Measurements from ENCODE around the gene CFAP46.
"Not testable (repeated sequence)": the region's sequence is repeated elsewhere in the genome, so short reads cannot be mapped to it uniquely, and the experiment has no call there.

CFAP46 gene

GRCh38 chr10:132785723-132786475 is 156.5 kb downstream of the CFAP46 start, which contains the start of gene NKX6-2:
Gene NKX6-2 (minus strand): TSS chr10:132786147. CDS start chr10:132785948, 199 bp downstream.
- DNase-seq: no peak

- DNase-seq: no peak
Observed at GRCh38 chr10:132784866-132785722, 157.3 kb downstream of the CFAP46 start.

GRCh38 chr10:132783940-132784865 is 158.2 kb downstream of the CFAP46 start:
- DNase-seq: no peak

DNA sequence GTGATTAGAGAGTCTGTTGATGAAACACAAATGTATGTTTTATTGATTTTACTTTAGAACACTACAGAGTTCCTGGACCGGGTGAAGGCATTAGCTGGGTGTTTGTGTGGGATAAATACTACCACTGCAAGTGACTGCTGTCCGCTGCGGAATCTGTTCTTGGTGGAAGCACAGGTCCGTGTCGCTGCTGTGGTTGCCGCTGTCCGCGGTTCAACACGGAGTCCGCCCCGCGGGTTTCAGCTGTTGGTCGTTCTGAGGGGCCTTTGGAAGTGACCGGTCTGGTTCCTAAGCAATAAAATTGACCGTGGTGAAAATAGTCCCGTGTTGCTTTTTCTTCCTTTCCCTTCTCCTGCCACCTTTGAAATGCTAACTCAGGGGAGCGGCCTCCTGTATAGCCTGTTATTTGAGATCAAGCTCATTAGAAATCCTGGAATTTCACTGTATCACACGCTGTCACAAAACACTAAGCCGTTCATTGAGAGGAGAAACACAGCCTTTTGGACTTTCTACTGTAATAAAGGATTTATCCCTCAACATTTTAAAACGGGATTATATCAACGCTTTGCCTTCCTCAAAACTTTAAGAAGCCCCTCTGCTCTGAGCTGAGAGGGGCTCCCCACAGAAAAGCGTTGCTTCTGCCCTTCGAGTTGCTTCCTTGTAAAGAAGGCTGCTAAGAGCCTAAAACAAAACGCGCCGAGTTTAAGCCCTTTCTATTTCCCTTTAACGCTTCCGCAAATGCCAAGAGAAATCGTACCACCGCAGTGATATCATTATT is 159.0 kb downstream of the CFAP46 start:
- no peak for DNase-seq

GRCh38 chr10:132781556-132781955 is 160.8 kb downstream of the CFAP46 start:
- no peak for DNase-seq

DNA sequence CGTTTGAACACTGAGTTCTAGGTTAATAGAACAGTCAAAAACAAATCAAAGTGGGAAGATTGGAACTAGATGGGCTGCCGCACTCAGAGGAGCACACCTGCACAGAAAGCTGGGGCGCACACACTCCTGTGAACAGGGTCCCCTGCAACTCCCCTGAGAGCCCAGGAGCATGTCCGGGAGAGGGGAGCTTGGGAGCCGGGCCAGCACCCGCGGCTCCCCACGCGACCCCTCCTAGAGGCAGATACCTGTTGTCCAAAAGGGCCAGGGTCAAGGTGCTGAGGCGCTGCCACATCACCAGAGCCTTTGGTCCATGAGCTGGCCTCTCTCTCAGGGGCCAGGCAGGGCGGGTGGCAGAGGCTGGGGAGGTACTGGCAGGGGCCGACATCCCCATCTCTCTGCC is 162.0 kb downstream of the CFAP46 start:
- no peak for DNase-seq

GRCh38 chr10:132779549-132780294 is 162.6 kb downstream of the CFAP46 start:
- DNase-seq: no peak

DNA sequence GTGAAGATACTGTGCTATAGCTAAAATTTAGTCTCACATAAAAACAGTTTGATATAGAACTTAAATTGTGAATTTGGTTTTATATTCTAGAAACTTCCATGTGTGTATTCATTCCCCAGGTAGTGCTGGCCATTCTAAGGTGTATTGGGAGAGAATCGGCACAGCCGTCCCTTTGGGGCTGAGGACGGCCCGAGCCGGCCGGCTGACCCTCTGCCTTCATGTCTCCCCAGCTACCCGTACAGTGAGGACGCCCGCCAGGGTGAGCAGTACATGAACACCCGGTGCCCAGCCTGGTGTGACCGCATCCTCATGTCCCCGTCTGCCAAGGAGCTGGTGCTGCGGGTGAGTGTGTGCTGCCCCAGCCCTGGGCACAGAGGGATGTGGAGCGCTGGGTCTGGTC is 164.9 kb downstream of the CFAP46 start:
- no peak for DNase-seq

DNA sequence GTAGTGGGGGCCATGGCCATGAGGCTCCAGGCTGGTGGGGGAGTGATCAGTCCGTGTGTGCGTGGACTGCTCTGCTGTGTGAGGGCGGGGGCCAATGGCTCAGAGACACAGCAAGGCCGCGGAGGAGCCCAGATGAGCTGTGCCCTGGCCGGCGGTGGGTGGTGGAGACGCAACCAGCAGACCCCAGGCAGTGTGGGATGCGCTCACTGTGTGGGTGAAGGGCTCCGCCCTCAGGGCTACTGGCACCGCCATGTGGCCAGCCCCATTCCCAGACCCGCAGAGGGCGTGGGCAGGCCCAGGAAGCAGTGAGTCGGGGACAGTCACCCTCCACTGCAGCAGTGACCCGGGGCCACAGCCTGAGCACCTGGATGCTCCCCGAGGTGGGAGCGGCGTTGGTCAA is 165.5 kb downstream of the CFAP46 start:
- no peak for DNase-seq

- no peak for DNase-seq
Observed at GRCh38 chr10:132776186-132776585, 166.2 kb downstream of the CFAP46 start.

GRCh38 chr10:132774902-132775863 is 167.2 kb downstream of the CFAP46 start:
- no peak for DNase-seq

DNA sequence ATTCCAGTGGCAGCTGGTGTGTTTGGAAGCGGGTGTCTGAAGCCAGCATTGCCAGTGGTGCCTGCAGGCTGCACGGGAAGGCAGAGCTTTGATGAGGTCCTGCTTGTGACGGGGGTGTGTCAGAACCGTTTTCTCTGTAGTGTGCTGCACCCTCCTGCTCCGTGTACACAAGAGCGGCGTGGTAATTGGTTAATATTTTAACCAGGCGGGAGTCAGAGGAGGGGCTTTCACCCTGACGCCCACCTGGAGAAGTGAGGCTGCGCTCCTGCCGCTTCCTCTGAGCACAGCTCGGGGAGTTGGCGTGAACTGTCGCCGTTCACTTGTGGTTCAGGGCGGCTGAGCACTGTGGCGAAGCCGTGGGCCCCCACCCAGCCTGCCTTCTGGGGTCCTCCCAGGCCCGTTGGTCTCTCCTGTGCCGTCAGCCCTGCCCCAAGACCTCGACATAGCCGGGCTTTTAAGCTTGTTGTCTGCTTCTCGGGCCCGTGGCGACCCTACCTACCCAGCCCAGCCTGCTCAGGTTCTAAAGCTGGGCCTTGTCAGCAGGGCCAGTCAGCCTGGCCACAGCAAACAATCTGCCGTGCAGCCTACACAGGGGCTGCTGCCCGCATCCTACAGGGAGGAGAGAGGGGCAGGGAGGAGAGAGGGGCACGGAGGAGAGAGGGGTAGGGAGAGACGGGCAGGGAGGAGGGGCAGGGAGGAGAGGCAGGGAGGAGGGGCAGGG is 168.0 kb downstream of the CFAP46 start:
- no peak for DNase-seq

DNA sequence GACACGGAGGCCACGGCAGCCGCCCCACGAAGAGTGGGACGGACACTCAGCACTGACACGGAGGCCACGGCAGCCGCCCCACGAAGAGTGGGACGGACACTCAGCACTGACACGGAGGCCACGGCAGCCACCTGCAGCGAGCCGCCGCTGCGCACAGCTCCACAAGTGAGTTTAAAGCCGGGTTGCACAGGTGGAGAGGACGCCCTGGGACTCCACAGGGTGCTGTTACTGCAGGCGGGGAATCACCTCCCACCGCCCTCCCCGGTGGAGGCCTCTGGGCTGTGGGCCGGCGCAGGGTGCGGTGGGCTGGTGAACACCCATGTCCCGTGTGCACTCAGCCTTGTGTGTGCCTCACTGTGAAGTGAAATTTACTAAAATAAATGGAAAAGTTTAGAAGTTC is 169.6 kb downstream of the CFAP46 start:
- DNase-seq: not testable (repeated sequence)

DNA sequence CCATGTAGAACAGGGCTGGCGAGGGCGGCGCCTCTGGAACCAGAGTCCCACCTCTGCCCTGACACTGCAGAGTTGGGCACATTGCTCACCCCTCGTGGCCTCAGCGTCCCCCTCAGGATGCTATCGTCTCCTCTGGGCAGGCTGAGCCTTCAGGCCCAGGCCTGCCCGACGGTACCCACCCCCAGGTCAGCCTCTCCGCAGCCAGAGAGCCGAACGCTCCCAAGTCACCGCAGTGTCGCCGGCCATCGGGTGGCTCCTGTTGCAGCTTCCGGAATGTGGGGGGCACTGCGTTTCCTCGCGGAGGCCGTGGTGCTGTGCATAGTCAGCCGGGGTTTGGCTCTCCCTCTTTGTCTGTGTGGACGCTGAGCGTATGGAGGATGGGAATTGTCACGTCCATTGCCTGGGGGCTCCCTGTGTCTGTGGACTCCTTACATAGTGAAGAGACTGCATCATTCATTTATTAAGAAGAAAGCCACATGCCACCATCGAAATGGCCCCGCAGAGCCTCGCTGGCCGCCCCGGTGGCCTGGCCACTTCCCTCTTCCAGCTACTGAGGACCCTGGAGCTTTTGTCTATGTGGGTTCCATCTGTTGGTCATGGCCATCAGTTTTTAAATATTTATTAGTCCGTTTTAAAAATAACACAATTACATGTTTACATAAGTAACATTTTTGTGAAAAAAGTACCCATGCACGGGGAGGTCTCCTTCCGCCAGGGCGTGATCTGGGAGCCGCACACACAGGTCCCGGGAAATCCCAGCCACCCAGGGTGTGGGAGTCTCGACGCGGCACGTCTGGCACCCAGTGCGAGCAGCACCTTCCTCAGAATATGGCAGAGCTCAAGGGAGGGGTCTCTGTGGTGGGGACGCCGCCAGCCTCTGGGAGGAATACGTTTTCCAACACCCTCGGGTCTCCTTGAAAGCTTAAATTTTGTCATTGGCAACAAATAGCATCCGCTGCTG is 172.0 kb downstream of the CFAP46 start:
- DNase-seq: no peak

DNA sequence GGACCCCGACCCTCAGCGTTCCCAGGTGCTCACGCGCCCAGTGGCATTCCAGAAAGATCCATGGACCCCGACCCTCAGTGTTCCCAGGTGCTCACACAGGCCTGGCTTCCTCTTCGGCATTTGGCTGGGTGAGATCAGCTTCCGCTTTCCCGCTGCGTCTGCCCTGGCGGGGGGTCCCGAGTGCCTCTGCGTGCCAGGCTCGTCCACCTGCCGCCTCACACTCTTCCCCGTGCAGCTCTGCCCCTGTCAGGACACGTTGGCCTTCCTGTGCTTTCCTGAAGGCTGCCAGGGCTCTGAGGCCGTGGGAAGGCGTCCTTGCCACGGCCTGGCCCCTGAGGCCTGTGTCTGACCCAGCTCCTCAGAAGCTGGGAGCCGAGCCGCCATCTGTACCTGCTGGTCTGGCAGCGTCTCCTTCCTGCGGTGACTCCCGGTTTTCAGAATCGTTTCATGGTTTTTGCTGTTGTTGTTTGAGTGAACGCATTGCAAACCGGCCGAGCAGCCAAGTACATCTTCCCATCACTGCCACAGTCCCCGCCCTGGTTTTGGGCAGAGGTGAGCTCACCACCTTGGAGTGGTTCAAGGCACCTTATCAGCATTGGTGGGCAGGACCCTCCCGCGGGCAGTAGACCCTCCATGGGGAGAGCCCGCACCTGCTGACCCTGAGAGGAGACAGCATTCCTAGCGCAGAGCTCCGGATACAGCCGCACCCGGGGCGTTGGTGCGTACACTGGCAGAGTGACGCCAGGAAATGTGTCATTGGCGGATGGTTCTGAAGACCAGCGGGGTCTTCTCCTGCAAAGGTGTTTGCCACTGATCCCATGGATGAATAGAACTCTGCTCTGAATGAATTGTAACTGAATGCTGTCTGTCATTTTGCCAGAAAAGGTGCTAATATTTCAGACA is 173.8 kb downstream of the CFAP46 start:
- no peak for DNase-seq

DNA sequence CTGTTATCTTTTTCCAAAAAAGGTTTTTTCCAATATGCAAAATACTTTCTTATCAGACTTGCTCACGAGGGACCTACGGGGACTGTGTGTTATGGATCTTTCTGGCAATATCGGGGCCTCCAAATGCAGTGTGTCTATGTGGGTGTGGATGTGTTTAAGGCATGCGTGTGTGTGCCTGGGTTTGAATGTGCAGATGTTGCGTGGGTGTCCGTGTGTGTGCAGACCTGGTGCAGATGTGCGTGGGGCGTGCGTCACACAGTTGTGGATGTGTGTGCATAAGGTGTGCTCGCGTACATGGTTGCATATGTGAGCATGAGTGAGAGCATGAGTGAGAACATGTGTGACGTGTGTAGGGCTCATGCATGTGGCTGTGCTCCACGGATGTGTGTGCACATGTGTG is 176.1 kb downstream of the CFAP46 start:
- no peak for DNase-seq

- no peak for DNase-seq
Observed at GRCh38 chr10:132765435-132765834, 176.9 kb downstream of the CFAP46 start.

Data from amniotic stem cell (primary cell).